CD4-positive, alpha-beta T cell treated with Interleukin-21 for 1 hour (primary cell): ENCODE results near the gene PRKAG2.
"Not testable (repeated sequence)": the region's sequence is repeated elsewhere in the genome, so short reads cannot be mapped to it uniquely, and the experiment has no call there.

Experiments
- DNase-seq: peaks from one replicate; pipeline ENCODE4 v3.0.0-alpha.2; 2020

The PRKAG2 gene

DNA sequence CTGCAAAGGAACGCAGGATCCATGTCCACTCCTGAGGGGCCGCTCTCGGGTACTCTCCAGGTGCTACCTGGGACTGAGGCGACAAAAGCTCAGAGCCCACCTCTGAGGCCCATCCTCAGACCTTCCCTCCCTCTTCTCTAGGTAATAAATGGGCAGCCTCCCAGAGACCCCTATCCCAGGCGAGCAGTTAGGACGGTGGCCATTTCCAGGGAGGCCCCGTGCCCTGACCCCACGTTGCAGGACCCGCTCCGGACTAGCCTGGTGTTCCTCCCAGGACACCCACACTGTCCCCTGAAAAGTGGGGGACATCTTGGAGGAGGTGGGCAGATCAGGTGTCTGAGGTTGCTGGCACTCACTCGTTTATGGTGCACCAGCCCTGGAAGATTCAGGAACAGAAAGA, 44.3 kb downstream of the PRKAG2 start:
- no peak for DNase-seq

DNA sequence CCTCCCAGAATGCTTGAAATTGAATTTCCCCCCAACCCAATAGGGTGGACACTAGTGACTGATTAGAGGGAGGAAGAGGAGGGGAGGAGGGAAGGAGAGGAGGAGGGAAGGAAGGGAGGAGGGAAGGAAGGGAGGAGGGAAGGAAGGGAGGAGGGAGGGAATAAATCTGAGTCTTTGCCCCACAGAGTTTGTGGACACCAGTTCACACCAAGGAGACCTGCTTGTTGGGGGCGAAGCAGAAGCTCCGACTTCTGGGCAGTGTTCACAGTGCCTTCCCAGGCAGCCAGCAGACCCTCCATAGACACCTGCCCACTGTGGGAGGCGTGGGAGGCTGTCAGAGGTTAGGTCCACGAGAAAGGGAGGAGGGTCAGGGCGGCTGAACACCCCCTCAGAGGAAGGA, 44.8 kb downstream of the PRKAG2 start:
- no peak for DNase-seq

DNA sequence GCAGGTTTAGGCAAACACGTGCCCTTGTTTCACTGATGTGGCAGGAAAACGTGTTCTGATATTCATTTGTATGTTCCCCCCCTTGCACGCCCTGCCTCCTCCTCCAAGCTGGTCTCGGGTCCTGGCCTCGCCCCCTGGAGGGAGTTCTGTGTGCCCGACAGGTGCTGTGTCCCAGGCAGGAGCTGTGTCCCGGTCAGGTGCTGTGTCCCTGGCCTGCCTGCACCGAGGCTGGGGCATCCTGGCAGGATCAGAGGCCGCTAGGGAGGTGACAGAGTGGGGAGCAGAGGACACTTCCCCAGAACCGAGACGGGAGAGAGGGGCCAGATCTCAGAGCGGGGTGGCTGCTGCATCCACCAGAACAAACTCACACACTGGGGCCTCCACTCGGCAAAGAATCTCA, 45.3 kb downstream of the PRKAG2 start:
- no peak for DNase-seq

DNA sequence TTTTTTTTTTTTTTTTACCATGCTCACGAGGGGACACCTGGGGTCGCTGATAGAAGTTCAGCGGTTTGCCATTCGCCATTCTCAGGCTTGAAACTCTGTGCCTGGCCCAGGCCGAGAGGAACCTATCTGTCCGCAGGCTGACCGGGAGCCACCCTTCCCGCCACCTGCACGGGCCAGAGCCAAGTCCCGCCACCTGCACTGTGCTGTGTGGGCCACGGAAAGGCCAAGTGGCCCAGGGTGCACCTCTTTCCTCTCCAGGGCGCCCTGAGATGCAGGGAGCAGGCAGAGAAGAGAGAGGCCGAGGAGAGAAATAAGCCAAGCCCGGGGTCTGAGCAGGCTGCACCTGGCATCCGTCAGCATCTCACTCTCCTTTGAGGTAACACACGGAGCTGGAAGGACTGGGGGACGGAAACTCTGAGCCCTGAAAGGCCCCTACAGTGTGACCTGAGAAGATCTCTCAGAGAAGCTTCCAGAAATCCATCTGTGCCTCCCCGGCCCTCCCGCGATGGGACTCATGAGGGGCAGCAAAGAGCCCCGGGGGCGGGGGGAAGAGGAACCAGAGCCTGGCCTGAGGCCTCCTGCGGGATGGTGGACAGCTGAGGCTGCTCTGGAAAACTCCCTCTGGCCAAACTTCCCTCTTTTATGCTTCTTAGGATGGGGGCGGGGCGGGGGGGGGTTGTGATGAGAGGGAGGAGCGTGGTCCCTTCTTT, 46.6 kb downstream of the PRKAG2 start:
- no peak for DNase-seq

DNA sequence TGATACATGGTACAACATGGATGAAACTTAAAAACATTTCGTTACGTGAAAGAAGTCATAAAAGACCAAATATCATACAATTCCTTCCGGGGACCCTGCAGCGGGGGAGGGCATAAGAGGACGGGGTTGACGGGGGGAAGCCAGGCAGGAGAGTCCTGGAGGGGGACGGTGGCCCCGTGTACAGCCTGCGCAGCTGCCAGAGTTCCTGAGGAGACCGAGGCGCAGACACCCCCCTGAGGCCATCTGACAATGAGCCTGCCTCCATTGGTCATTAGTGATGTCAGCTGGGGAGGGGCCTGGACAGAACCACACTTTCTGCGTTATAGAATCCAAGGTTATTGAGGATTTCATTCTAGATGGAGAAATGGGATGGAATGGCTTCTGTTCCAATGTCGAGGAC, 47.2 kb downstream of the PRKAG2 start:
- no peak for DNase-seq

DNA sequence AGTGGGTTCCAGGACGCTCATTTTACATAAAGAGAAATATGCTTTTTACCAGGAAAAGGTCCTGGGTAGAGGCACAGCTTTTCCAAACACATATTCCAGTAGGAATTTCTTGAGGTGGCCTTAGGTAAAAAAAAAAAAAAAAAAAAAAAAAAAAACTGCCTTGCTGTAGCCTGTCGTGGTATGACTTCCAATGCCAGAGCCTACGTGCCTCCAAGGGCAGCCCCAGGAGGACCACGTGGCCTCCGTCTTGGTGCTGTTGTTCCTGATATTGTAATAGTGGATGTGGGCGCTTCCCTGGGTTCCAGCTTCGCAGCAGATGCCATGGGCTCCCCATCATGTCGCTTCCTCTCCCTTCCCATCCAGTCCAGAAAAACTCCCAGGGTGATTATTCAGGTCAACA, 49.3 kb downstream of the PRKAG2 start:
- no peak for DNase-seq

DNA sequence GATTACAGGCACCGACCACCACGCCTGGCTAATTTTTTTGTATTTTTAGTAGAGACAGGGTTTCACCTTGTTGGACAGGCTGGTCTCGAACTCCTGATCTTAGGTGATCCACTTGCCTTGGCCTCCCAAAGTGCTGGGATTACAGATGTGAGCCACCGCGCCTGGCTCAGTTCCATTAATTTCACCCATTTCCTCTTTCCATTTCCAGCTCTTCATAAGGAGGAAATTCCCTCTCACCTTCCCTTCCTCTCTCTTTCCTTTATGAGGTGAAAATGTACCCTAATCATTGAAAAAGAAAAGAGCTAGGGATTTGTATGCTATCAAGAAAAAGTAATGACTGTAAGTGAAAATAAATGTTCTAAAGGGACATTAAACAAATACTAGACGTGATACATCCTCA, 50.6 kb downstream of the PRKAG2 start:
- not testable (repeated sequence) for DNase-seq

DNA sequence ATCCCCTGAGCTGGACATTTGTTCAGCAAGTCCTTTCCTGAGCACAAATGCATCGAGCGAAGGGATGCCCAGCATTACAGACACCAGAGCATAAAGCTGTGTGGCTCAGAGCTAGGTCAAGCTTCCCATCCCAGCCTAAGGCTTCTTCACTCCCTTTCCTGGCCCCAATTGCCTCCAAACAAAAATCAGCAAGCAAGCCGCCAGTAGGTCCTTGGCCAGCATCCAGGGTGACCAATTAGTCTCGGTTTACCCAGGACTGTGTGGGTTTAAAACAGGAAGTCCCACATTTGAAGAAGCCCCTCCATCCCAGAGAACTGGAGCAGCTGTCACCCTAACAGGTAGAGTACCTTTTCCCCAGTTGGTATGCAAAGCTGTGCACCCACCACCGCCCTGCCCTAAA, 51.2 kb downstream of the PRKAG2 start:
- DNase-seq: no peak

DNA sequence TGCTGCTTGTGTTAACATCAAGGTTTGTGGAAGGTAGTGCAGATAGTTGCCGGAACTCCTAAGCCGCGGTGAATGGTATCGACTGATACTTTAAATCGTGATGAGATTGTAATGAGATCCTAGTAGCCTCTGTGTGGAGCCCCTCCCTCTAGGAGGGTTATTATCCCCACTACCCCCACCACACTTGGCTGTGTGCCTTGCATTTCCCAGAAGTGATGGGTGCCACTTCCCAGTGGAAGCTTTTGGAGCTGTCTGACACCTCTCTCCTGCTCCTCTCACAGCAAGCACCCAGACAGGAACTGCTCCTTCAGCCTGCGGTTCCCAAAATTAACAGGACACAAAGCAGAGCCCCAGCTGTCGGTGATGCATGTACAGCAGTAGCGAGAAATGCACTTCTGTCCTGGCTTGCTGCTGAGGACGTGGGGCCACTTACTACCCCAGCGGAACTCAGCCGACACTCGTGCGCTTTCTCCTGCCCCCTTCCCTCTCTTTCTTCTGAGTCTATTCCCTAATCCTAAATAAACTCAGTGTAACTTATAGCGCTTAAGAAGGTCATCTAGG, 52.5 kb downstream of the PRKAG2 start:
- DNase-seq: no peak

DNA sequence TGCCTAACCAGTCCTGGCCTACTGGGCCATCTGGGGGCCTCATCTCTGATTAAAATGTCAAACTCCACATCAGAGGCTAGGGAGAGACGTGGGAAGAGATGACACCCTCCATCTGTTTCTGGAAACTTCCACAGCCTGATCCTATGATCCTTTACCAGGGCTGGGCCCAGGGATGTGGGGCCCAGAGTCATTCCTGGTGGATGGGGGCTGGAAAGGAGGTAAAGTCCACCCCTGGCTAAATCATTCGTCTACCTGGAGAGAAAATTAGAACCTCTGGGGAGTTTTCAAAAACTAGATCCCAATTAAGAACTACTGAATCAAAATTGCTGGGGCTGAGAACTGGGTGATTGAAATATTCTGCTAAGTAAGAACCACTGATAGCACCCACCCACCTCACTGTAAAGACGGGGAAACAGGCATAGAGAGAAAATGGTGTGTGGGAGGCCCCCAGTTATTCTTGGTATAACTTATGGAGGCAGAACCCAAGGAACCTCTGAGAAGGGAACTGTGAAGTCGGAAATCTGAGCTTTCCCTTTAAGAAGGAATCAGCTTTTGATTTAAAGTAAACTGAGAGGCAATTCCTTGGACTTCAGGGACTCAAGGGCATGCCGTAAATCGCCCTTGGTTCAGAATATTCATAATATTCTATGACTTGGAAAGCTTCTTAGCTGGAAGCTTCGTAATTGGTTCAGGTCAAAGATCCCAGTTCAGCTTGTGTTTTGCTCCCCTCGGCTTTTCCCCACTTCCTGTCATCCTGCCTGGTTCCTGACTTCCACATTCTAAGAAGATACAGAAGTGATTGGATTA, 53.1 kb downstream of the PRKAG2 start:
- no peak for DNase-seq

DNA sequence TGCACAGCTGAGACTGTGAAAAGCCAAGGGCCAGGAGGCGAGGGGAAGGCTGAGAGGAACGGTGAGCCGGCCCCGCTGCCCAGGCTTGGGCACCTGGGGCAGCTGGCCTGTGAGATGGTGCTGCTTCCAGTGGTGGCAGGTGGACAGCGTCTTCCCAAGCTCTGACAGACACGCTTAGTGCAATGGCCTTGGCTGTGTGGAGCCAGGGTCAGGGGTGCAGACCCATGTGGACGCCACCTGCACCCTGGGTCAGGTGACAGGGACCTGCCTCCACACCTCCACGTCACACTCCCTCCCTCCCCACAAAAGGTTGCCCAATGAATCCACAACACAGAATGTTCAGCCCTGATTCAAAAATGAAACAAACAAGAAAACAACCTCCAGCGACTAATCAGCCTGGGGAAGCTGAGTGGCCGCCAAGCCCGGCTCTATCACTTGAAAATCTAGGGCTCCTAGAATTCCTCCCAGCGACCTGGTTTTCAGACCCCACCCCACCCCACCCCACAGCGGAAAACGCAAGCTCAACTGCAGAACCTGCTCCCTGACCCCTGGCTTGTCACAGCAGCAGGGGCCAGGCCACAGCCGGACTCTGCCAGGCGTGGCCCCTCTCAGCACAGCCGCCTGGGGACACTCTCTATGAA, 54.3 kb downstream of the PRKAG2 start:
- DNase-seq: no peak

DNA sequence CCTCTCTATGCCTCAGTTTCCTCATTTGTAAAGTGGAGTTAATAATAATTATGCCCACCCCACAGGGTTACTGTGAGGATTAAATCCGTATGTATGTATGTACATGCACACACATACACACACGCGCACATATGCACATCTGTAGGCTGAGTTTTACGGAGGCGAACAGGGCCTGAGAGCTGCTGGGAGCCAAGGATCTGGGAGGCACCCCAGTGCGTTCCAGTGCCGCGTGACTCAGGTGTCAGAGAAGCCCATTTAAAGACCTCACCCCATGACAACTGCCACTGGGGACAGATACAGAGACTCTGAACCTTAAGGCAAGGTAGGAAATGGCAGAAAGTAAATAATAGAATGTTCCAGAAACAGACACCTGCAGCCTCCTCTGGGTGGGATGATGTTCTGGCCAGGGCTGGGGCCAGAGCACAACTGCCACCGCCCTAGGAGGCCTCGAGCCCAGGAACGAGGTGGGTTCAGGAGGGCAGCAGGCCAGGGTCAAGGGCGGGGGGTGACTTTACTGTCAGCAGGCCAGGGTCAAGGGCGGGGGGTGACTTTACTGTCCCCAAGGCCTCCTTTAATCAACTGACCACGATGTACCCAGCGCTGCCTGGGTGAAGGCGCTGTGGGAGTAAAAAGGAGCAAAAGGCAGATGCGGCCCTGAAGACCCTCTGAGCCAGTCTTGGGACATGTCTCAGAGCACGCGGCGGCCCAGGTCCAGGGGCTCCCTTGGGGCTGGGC, 54.9 kb downstream of the PRKAG2 start:
- no peak for DNase-seq

DNA sequence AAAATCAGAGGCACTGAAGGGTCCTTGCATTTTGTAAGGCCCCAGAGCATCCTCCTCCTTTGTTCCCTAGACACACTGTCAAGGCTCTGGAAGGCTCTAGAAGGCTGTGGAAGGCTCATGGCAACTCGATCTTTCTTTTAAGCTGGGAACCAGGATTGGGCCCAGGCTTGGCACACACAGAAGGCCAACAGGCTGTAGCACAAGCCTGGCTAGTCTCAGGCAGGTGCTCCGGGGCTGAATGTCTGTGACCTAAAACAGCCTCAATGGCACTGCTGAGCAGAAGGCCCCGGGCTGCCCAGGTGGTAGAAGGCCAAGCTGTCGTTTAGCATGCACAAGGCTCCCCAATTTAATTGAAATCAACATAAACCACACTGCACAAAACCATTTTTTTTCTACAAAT, 55.7 kb downstream of the PRKAG2 start:
- DNase-seq: no peak

DNA sequence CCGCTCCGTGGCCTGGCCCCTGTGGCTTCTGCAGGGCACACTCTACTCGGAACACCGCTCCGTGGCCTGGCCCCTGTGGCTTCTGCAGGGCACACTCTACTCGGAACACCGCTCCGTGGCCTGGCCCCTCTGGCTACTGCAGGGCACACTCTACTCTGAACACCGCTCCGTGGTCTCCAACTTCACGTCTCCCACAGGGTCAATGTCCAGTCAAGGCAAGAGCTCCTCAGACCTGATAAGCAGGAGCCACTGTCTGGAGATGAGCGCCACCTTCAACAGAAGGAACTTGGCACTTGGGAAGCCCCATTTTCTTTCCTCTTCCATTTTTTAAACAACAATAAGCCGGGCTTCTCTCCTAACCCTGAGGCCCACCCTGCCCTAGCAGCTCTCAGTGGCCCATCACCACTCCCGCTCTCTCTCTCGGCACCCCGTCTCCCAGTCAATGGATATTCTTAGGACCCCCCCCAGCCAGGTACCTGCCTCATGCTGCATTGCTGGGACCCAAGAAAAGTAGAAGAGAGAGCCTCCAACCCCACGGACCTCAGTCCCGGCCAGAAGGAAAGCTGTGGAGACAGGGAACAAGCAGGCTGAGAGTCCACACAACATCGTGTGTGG, 56.3 kb downstream of the PRKAG2 start:
- no peak for DNase-seq

DNA sequence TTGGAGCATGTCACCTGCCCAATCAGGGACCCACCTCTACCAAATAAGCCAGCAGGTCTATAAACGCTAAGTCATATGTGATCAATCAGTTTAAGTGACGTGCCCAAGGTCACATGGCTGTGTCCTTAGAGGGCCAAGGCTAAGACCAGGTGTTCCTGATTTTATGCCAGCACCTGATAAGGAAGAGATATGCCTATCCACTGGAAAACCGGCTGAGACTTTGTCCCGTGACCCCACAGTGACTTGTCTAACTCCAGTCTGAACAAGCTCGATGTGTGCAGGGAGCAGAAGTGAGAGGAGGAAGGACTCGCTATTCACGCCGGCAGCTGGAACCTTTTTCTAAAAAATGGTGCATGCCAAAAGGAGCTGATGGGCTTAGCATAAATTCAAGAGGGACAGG, 57.0 kb downstream of the PRKAG2 start:
- DNase-seq: no peak

DNA sequence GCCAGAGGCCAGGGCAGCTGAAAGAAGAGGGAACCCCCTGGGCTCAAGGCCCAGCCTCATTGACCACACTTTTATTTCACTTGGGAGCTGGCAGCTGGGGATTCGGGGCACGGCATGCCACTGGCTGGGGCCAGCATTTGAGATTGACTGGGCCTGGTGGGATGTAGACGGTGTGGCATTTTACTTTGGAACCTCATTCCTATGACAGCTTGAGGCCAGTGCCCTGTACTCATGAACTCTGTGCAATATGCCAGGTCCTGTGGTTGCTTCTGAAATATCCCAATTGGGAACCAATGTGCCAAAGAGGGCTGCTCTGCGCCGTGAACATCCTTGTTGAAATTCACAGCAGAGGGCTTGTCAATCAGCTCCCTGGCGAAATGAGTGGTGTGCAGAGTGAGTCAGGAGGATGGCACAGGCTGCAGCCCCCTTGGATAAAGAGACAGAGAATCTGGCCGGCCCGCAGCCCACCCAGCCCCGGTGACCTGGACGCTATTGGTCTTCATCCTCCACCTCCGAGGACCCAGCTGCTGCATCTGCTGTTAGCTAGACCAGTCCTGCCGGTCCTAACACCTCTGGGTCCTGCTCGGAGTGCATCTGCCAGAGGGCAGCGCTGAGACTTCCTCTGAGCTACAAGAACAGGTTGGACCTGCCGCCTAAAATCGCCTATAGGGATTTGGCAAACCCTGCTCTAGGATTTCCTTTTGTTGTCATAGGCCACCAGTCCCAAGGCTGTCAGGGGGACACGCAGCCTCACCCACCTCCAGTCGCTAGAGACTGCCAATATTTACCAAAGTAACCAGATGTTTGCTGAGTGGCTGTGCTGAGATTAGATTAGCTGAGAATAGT, 58.0 kb downstream of the PRKAG2 start:
- no peak for DNase-seq

DNA sequence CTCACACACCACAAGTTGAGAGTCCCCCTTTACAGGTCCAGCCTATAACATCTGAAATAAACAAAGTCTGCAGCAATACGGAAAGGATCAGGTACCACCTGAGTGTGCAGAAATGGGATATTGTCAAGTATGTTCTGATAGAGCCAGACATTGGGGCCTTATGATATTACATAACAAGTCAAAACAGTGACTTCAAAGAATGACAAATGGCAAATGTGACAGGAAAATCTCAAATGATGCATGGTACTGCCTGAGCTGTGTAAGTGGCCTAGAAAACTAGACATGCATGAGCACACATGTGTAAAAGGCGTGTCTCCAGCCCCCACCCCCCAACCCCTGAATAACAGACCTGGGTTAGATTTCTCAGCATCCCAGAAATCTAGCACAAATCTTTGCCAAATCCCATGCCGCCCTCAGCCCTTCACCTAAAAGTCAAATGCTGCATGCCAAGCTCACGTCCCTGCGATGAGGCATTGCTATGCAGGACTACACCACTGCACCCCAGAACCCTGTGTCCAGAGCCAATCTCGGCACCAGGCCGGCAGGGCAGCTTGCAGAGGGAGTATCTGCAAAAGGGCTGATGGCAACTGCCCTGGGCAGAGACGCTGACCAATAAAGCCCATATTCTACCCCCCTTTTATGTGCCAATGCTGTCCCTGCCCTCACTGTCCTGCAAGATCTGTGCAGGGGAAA, 58.8 kb downstream of the PRKAG2 start:
- no peak for DNase-seq

DNA sequence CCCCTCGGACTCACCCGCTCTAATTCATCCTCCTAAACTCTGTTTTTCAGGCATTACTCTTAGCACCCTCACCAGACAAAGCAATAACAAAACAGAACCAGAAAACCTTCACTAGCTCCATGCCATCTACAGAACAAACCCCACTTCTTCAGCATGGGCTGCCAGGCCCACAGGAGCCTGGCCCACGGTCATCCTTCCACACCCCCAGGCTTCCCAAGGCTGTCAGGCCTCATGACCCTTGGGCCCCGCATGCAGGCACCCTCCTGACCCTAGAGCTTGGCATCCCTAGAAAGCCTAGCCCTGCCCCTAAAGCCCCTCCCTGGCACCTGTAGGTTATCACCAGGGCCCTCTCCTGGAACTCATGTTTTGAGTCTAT, 59.6 kb downstream of the PRKAG2 start:
- DNase-seq: no peak

DNA sequence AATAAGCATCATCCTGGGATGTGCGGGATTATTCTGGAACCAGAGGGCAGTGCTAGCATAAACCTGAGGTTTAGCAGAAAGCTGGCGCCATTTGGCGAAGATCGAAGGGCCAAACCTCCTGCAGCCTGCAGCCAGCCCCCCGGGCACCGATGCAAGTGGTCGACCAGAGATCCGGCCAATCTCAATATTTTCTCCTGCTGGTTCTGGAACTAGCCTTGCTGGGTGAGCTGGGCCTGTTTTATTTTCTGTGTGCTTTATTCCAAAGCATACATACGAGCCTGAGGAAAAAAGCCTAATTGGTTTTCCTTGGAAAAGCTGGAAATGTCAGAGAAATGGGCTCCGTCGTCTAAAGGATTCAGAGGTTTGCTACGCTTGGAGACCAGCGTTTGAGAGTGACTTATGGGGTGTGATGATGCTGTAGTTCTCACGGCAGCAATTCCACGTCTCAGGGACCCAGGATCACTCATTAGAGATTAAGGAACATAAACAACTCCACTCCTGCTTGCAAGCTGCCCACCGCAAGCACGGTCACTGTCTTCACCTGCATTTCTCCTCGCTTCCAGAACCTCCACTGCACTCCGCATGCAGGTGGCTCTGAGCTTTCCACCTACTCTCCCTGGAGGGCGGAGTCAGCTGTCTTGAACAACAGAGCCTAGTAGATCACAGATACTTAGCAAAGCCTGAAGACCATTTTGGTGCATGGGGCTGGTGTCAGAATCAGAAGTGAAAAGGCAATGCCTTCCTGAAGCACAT, 60.2 kb downstream of the PRKAG2 start:
- no peak for DNase-seq

DNA sequence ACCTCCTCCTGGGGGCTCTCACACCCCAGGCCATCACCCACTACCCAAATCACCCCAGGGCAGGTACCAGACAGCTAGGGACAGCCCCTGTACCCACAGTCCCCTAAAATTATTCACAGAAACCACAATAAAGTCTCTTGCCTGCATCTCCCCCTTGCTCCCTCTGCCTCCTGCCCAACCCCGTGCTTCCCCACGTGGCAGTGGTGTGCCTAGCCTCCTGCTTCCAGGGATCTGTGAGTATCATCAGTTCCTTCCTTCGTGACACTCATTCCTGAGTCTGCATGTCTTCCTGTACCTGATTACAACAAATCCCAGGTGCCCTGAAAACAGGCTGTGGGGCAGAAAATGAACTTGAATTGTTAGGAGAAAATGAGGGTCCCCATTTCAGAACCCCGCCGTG, 61.5 kb downstream of the PRKAG2 start:
- no peak for DNase-seq
